LNCAP (cell line): ENCODE data around the gene DSCAML1.

Experiments used
- CTCF ChIP-seq: fragments of 450-650 bp; IDR thresholded peaks from 2 replicates; pipeline ENCODE4 v1.5.1; 2017; ENCODE audit warnings: mild to moderate bottlenecking

The DSCAML1 gene

DNA sequence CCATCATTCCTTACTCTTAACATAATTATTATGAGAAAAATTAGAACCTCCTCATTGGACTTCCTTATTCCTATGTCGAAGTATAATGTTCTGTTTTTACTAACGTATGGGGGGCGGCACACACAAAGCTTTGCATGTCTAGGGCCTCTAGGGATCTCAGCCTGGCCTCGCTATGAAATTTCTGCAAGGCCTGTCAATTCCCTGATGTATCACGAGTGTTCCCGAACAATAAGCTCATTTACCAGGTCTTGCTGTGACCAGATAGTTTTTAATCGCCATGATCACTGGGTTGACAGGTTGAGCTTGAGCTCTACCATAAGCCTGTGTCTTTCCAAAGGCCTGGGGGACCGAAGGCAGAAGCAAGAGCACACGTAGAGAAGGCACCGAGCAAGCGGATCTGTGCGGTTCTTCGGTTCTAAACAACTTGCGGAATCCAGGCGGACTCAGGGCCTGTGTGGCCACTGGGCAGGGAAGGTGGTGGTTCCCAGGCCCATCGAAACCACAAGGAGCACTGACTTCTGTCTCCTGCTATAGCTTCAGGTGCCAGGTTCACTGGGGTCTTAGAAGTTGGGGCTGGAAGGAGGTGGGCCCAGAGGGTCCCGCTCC lies 37.9 kb upstream of the DSCAML1 start:
- TF ChIP-seq CTCF = no peak

DNA sequence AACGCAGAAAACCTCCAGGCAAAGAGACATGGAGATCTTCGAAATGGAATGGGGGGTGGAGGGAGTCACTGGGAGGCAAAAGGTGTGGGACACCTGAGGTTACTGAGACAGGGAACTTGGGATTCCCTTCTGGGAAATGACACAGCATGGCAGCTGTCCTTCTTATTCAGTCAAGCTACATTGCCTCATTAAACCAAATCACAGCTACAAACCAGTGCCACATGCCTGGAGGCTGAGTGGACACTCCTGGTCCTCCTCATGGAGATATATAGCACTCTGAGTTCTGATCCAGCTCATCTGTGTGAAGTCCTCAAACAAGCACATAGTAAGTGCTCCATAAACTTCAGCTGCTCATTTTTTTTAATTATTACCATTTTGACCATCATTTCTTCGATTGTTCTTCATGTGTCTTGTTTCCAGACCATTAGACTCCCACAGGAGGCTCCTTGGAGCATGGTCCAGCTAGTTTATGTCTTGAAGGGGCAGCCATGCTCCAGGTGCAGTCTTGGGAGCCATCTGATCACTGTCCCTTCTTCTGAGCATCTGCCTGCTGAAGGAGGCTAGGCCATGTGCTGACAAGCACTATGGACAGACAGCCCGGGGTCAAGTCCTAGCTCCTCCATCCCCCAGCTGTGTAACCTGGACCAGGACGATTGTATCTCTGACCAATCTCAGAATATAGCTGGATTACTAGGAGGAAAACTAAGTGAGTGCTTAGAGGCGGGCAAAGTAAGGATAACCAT lies 37.2 kb upstream of the DSCAML1 start:
- no peak for TF ChIP-seq CTCF

DNA sequence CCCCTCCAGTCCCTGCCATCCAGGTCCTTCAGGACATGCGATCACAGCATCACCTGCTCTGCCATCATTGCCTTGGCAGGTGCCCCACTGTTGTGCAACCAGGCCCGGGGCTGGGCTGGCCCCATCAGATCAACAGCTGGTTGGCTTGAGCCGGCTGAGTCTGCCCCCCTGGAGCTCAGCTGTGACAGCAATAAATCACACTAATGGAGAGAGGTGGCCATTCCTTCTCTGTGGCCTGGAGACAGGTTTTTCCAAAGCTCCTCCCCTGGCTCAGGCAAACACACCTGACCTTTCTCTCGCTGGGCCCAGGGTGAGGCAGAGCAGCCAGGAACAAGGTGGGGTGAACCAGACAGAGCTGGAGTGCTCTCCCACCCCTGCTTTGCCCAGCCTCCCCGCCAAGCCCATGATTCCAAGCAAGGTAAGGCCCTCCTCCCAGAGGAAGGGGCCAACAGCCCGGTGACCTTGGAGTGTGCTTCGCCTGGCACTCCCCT lies 36.4 kb upstream of the DSCAML1 start:
- no peak for TF ChIP-seq CTCF

GRCh38 chr11:117832511-117832910 lies 35.5 kb upstream of the DSCAML1 start:
- no peak for TF ChIP-seq CTCF

DNA sequence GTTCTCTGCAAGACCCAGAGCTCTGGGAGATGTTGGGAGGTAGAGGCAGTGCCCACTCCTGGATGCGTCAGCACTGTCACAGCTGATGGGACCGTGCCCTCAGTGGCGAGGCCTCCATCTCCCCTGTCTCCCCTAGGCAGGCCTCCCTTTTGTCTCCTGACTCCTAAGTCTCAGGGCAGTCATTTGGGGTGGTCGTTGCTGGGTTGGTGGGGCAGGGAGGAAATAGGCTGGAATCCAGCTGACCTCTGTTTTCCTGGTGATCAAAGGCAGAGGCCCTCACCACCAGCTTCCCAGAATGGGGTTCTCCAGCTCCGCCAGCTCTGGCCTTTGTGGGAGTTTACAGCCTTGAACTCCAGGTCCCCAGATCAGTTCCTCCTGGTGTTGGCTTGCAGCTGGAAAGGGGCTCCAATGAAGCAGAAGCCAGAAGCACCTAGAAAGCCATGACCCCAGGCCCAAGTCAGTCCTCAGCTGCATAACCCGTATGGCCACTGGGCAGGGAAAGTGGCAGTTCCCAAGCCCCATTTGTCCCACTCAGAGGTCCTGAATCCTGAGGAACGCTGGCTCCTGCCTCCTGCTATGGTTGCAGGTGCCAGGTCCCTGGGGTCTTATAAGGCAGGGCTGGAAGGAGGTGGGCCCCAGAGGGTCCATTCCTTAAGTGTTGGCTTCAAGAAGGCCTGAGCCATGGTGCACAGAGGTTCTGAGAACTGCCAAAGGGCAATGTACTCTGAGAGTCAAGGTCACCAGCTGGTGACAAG lies 34.8 kb upstream of the DSCAML1 start:
- TF ChIP-seq CTCF = no peak

DNA sequence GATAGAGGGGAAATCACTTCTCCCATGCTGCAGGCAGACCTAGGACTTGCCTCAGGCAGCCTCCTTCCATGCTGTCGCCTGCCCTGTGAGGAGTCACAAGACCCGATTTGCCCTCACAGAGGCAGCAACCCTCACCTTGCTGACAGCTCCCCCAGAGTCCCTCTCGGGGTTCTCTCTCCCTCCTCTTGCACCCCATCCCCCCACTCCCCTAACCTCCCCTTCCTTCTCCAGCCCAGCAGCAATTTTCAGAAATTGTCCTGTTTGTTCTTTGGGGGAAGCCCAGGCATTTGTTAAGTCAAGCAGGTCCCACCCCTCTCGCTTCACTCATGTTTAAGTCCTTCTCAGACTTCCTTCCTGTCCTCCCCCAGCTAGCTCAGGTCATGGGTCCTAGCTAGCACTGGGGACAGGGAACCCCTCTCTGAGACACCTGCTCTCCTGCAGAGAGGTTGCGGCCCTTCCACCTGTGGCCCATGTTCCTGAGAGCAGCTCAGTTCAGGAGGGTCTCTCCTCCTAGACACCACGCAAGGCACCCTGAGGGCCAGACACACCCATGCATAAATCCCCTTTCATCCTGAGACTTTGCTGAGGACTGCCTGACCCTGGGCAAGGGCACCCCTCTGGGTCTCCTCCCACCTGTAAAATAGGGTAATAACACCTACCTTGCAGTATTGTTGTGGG lies 33.8 kb upstream of the DSCAML1 start:
- TF ChIP-seq CTCF = no peak

DNA sequence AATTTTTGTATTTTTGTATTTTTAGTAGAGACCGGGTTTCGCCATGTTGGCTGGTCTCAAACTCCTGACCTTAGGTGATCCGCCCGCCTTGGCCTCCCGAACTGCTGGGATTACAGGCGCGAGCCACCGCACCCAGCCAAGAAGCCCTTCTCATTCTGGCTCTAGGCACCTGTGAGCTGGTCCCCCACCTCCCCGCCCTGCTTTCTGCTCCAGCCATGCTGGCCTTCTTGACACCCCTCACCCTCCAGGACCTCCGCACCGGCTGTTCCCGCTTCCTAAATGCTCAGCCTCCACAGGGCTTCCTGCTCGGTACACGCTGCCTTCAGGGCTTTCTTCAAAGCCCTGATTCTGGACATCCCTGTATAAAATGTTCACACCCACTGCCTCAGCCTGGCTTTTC lies 33.1 kb upstream of the DSCAML1 start:
- TF ChIP-seq CTCF = no peak
